ENCODE measurements around the gene RAB3C.

RAB3C gene

DNA sequence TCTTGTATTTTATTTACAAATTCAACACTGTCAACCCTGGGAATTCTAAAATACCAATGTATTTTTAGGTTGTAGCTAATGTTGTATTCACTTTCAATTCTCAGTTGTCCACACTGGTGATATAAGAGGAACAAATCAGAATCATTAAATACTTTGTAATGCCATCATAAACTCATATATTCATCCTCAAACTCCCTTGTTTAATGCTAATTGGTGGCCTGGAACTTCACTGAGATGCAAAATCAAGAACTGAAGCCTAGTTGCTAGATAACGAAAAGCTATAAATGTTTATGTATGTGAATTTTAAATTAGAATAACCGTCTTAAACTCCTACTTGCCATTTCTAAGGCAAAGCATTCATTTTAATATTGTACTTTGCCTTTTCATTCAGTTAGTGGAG is 274.7 kb downstream of the RAB3C start:
- intact Hi-C loops (cut with DNase I) = no loop called here

DNA sequence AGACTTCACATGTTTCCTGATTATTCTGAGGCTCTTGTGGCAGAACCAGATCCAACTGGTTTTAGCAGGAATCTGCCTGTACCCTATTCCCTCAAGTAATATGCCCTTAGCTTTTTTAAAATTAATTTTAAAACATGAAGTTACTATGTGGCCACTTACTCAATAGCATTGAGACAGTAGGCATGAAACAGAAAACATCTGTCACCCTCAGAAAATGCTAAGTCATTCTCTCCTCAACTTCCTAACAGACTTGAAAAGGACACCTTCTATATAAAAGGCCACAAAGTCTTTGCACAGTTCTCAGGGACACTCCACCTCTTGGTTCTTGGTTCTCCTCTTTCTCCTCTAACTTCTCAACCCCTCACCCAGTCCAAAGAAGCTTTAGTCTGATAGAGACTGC is 277.8 kb downstream of the RAB3C start:
- intact Hi-C loops (cut with DNase I) = no loop called here
- no peak for DNase-seq

More for the DNA sequence above, 274.7 kb downstream of the RAB3C start:
- no peak for DNase-seq

DNA sequence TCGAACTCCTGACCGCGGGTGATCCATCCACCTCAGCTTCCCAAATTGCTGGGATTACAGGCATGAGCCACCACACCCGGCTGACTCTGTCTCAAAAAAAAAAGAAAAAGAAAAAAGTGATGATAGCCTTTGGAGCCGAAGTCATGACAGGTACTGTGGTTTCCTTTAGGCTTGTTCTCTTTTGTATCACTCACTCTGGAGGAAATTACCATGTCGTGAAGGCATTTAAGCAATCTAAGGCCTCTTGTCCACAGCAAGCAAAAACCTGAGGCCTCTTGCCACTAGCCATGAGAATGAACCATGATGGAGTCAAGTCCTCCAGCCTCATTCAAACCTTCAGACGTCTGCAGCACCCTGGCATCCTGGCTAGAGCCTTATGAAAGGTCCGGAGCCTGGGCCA is 286.1 kb downstream of the RAB3C start:
- DNase-seq = peak in 1 of 10 donors; percentile 61
- intact Hi-C loops (cut with DNase I) = no loop called here

DNA sequence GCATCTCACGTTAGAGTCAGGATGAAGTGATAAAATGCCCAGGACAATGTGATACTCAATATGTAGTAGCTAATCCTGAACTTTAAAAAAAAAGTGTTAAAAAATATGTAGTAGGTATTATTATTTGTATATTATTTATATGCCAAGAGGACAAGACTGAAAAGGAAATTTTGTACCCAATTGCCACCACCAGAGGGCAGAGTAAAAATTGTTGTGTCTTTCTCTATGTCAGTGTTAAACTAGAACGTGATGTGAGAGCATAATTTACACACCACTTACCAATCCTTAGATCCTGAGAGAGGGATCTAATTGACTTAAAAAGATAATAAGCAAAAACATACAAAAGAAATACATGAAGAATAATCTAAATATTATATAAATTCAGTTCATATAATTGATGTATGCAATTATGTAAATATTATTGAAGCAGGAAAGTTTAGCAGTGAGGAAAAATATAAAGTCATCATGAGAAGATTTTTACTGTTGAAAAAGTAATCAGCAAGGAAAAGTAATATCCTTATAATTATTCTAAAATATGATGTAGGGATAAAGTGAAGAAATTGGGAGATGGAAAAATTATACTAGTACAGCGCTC is 288.9 kb downstream of the RAB3C start:
- intact Hi-C loops (cut with DNase I) = no loop called here
- no peak for DNase-seq

DNA sequence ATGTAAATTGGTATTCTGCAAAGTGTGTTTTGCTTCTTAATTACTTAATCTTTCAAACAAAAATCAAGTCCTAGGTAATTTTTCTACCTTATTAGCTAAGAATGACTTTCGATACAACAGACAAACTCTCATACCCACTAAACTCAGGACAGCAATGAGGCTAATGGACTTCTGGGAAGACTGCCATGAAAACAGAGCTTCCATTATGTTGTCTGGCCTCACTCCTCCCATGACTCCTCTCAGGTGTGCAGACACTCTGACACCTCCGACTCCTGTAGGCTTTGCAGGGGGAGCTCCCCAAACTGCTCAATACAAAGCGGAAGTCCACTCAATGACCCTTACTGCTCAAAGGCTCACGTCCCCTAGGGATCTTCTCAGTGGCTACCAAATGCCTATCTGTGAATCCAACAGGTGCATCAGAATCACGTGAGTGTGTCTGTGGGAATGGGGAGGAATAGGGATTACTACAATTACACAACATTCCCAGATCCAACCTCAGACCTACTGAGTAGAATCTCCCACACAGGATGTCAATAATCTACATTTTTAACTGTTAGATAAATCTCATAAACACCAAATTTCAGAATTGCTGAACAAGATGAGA is 289.9 kb downstream of the RAB3C start:
- intact Hi-C loops (cut with DNase I) = no loop called here
- no peak for DNase-seq

DNA sequence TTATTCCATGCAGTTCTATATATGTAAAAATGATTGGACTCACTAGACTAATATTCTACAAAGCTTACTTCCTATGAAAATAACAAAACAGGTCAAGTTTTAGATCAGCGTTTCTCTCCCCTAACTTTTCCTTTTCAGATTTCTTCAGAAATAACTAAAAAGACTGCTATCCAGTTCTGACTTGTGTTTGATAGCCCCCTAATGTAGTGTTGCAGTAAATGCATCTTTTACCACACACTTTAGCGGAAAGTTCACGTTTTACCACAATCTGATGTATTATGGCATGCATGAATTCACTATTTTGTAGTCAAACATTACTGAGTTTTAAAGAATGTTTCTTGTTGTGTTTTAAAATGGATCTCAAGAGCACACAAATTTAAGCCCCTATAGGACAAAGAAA is 292.7 kb downstream of the RAB3C start:
- DNase-seq = no peak
- intact Hi-C loops (cut with DNase I) = no loop called here

DNA sequence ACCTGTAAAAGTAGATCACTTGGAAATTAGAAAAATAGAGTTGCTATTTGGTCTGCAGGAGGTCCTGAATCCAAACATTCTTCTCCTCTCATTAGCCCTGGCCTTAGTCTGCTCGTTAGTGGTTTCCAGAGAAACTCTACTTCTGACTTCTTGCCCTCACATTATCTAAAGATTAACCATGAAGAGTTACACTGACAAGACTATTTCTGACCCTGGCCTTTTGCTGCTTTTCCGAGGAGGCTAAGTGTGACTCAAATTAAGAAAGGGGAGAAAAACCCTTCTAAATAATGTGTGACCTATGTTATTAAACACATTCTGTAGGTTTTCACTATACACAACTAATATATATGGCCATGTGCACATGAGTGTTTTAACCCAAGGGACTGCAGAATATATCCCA is 302.4 kb downstream of the RAB3C start:
- no peak for DNase-seq
- intact Hi-C loops (cut with DNase I) = loop anchor here (5.0 kb wide), 2 partner anchors 287 to 497 kb away; no protein-coding TSS in a partner anchor

DNA sequence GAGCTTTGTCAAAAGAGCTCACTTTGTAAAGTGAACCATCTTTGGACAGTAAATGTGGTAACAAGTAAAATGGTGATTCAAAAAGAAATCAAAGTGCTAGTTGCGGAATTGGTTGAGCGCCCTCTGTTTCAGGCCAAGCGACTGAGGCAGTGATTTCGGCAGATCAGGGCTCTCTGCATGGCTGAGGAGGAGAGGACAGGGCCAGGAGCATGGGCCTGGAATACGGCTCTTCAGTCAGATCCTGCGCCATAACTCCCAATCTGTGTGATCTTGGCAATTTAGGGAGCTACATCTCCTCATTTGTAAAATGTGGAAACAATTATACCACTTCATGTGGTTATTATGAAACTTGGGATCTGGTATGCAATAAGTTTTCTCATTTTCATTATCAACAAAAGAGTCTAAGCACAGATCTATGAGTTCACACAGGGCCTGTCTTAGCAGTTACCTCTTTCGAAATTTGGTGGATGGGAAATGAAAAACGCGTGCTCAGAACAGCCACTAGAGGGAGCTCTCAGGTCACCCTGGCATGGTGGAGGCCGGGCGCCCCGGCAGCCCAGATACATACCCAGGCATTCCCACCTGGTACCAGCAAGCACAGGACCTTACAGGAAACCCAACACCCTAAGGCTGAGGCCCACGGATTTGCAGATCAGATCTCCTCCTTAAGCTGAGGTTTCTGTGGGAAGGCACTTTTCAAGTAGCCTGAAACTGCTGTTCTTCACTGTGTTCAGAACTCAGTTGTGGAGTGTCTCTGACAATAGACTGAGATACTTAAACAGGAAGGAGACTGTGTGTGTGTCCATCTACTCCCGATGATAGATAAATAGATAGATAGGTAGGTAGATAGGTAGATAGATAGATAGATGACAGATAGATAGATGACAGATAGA is 303.7 kb downstream of the RAB3C start:
- DNase-seq = peak in 8 of 10 donors; percentile 48 to 94 (median 64)
- intact Hi-C loops (cut with DNase I) = loop anchor here (5.0 kb wide), 2 partner anchors 286 to 496 kb away; no protein-coding TSS in a partner anchor

DNA sequence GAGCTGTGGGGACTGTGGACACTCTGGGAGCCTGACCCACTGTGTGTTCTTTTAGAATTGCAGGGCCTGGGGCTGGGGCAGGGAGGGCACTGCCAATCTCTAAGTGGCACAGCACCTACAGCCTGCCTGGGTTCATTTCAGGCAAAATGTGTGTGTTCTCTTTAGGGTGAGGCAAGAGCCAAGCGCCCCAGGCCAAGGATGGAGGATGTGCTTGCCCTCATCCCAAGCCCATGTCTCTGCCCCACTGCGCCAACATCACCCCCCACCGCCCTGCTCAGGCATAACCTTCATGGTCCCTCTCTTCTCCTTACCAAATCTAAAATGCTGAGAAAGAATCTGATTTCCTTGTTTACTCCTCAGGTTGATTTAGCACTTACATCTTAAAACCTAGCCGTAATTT is 304.4 kb downstream of the RAB3C start:
- intact Hi-C loops (cut with DNase I) = loop anchor here (5.0 kb wide), 2 partner anchors 285 to 495 kb away; no protein-coding TSS in a partner anchor
- DNase-seq = no peak

DNA sequence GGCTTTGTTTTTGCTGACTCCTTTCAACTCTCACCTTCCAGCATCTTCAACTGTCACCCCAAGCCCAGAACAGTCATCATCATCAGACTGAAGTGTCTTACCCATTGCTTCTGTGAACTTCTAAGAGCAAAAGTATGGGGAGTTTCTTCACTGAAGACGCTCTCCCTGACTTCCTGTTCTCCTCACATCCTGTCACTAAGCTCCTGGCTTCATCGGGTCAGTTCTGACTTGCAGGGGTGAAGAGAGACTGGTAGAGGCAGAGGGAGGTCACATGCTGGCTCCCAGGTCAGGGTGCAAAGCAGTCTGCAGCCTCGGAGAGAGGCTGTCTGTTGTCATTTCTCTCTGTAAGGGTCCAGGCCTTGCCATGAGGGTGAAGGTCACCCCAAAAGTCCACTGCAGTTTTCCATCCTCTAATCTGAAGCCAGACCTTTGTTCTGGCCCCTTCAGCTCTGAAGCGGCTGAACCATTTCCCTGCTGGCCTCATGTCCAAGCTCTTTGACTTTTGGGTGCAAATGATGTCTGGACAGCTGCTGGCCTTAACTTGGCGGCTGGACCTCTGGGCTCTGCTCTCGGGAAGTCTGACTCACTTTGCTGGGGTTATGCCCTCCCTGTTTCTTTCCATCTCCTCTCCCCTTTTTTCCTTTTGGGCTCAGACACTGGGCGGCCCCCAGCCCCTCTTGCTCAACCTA is 305.0 kb downstream of the RAB3C start:
- intact Hi-C loops (cut with DNase I) = loop anchor here (5.0 kb wide), 2 partner anchors 284 to 494 kb away; no protein-coding TSS in a partner anchor
- no peak for DNase-seq

DNA sequence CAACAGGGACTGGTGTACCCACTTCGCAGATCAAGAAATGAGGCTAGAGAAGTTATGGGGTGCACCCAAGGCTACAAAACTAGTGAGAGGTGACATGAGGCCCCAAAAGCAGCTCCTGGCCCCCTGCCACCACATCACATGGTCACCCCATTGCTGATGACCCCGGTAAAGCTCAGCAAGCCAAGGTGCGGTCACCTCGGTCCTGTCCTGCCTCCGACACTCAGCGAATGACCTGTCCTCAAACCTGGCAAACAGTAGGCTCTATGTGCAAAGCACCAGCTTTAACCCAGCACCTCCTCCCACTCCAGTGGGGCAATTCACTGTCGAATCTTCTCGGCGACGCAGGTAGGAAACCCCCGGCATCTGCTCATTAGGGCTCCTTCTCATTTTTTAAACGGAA is 307.4 kb downstream of the RAB3C start:
- intact Hi-C loops (cut with DNase I) = loop anchor here (2.0 kb wide), 1 partner anchor 117 kb away; no protein-coding TSS in a partner anchor
- DNase-seq = no peak

DNA sequence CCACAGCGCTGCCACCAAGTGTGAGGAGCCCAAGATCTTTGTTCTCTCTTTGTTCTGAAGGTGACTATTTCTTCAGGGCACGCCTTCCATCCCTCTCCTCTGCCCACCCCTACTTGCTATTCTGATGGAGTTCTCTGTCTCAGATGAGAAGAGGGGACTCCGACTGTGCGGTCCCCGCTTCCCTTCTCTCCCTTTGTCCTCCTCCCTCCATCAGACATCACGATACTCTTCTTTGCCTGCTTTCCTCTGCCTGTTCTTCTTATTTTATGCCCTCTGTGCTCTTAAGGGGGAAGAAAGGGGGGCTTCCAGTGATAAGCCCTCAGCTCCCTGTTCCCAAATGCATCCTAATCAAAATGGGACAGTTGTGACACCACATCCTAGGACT is 307.8 kb downstream of the RAB3C start:
- no peak for DNase-seq
- intact Hi-C loops (cut with DNase I) = loop anchor here (2.0 kb wide), 1 partner anchor 116 kb away; no protein-coding TSS in a partner anchor

DNA sequence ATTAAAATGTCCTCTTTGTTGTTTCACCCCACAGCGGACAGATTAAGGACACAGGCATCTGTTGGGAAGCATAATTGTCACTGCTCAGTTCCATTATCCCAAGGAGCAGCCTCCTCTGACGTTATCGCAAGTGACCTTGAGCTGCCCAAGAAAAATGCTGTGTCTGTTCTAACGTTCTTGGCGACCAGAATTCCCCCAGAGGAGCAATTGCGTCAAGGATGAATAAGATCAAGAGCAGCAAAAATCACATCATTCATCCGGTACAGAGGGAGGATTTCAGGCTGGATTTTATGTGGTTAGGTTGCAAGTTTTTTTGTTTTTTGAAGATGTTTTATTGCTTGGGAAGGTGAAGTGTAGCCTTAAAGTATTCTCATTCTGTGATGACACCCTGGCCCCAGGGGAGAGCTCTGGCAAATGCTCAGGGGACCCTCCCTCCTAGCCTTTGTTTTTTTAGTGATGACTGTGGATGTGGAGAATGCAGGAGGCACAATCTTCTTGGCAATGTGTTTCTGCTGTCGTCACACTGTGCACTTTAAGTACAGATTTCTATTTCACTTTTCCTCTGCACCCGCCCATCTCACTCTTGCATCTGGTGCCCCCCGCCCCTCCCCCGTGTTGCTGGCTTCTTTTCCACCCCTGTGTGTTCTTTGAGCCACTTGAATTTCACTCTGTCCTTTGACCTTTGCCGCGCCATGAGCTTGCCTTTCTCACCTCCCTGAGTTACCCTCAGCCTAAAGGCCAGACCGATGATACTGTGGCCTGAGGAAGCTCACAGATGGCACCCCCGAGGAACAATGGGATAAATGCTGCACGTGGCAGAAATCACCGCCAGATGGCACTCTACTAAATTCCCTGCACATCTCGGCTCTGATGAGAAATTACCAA is 308.5 kb downstream of the RAB3C start:
- DNase-seq = peak in 9 of 10 donors; percentile 18 to 95 (median 68)
- intact Hi-C loops (cut with DNase I) = loop anchor here (2.0 kb wide), 1 partner anchor 115 kb away; no protein-coding TSS in a partner anchor

DNA sequence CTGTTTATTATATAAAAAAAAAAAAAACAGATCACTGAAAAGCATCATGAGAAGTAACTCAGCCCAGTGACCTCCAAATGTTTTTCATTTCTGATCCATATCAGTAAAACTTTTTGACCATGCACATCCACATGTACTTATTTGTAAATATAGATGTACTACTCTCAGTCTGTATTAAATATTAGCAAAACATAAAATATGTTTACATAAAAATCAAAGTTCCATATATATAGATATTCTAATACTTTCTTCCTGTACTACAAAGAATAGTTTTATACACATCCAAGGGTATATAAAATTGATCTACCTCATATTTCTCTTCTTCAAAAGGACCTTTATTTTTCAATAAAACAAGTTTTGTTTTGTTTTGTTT is 309.1 kb downstream of the RAB3C start:
- no peak for DNase-seq
- intact Hi-C loops (cut with DNase I) = loop anchor here (2.0 kb wide), 1 partner anchor 115 kb away; no protein-coding TSS in a partner anchor

DNA sequence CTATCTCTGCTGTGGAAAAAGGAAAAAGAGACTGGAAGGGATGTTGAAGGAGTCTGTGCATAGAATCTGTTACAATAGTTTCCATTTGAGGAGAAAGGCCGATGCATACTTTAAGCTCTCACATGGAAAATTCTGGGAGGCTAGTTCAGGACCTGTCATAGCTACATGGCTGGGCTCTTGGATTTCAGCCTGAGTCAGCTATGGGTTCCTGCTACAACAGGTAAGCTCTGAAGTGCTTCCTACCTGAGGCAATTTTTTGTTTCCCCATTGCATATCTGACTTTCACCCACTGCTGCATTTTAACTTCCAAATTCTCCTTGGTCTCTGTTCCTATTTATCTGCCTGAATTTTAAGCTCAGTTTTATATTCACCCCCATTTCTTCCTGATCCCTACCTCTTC is 310.7 kb downstream of the RAB3C start:
- intact Hi-C loops (cut with DNase I) = no loop called here
- DNase-seq = no peak

DNA sequence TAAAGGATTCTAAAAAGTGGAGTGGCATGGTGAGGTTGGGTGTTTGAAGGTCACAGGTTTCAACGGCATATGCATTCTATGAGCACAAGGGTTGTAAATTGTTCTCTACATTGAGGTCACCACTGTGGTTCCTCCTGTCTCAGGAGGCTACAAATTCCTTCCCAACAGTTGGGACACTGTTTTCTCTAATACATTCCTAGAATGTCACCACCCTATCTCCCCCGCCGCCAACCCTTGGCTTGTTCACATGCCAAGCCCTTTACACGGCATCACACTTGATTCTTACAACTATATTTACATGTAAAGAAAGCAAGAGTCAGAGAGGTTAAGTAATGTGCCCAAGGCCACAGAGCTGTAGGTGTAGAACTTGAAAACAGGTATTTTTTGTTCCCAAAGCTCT is 315.1 kb downstream of the RAB3C start:
- intact Hi-C loops (cut with DNase I) = no loop called here

DNA sequence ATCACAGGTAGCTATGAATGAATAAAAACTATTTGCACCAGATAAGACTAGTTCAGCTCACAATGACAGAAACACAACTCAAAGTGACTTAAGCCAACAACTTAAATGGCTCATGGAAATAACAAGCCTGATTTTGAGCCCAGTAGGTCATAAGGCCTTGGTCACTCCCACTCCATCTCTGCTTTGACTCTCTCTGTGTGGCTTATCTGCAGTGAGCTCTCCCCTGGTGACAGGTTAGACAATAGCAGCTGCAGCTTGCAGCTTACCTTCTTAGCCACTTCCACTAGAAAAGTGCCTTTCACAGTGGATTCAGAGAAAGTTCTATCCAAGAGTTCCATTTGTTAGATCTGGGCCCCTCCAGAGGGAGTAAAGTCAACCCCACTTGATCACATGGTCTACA is 315.7 kb downstream of the RAB3C start:
- DNase-seq = no peak
- intact Hi-C loops (cut with DNase I) = no loop called here

More for the DNA sequence above, 315.1 kb downstream of the RAB3C start:
- no peak for DNase-seq

DNA sequence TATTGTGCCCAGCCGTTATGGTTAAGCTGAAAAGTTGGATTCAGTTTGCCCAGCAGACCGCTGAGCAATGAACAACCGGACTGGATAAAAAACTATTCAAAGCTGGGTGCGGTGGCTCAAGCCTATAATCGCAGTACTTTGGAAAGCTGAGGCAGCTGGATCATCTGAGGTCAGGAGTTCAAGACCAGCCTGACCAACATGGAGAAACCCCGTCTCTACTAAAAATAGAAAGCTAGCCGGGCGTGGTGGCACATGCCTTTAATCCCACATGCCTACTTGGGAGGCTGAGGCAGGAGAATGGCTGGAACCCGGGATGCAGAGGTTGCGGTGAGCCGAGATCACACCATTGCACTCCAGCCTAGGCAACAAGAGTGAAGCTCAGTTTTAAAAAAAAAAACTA is 318.4 kb downstream of the RAB3C start:
- DNase-seq = no peak
- intact Hi-C loops (cut with DNase I) = no loop called here

DNA sequence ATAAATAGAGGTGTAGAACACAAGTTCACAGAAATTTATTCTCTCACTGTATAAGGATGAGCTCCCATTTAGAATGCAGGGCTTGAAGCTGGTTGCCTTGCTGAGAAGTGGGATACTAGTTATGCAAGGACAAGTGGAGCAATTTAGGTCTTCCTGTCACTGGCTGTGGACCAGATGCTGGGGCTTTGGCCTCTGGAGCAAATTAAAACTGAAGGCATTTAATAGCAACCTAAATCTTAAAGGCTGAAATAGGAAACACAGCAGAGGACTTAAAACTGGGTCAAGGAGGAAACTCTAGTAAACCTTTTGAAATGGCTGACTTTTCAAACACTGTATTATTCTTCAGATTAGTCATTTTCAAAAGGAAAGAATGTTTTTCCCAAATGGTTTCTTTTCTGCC is 319.4 kb downstream of the RAB3C start:
- DNase-seq = no peak
- intact Hi-C loops (cut with DNase I) = no loop called here

DNA sequence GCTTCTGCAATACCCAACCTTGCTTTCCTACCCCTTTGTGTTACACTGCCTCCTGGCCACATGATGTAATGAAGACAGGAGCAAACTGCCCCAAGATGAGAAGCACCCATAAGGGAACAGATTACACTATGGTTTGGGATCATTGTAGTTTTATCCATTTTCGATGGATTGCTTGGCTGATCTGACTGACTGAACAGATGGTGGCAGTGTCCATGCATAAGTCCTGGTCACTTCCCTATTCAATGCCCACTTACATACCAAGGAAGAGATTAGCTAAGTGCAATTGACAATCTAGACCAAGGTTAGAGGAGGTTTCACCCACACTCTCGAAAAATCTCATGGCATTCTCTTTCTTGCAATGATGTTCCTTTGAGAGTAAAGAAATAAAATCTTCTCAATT is 319.9 kb downstream of the RAB3C start:
- intact Hi-C loops (cut with DNase I) = no loop called here
- no peak for DNase-seq

Measured in posterior cingulate gyrus (tissue), 11 donors.